Fibroblast of mammary gland (primary cell): ENCODE results near the gene CACNA1C.
A peak's percentile ranks its signal among the peaks of the same experiment; 100 is the strongest.

Experiments used
- DNase-seq: peaks from one replicate; pipeline ENCODE4 v3.0.0-alpha.2; 2010; ENCODE audit warnings: low read depth
- H3K4me3 ChIP-seq: 2 replicates; pipeline ENCODE4 v1.5.1; 2011; ENCODE audit warnings: low read depth, mild to moderate bottlenecking, low read length, moderate library complexity; ENCODE audit not compliant: control insufficient read depth
- CTCF ChIP-seq: conservative IDR thresholded peaks from 2 replicates; pipeline ENCODE4 v1.5.1; 2011; ENCODE audit warnings: low read depth, low read length, inconsistent platforms; ENCODE audit not compliant: control insufficient read depth, insufficient read depth

The CACNA1C gene

GRCh38 chr12:2378835-2379330 is 326.1 kb downstream of the CACNA1C start:
- no peak for TF ChIP-seq CTCF
- H3K4me3 ChIP-seq: no peak overlapping the region
- DNase-seq: no peak

GRCh38 chr12:2380946-2381345 is 328.2 kb downstream of the CACNA1C start:
- no peak overlapping the region for H3K4me3 ChIP-seq
- TF ChIP-seq CTCF: no peak
- no peak for DNase-seq

GRCh38 chr12:2382370-2383155 is 329.8 kb downstream of the CACNA1C start:
- H3K4me3 ChIP-seq: no peak overlapping the region
- no peak for TF ChIP-seq CTCF
- DNase-seq: peak; percentile 67

- no peak overlapping the region for H3K4me3 ChIP-seq
- no peak for TF ChIP-seq CTCF
- DNase-seq: peak; percentile 14
Measured at GRCh38 chr12:2383325-2384028, 330.7 kb downstream of the CACNA1C start.

GRCh38 chr12:2384029-2384386 is 331.2 kb downstream of the CACNA1C start:
- no peak overlapping the region for H3K4me3 ChIP-seq
- peak; percentile 51 for DNase-seq
- no peak for TF ChIP-seq CTCF

GRCh38 chr12:2384533-2385351 is 332.0 kb downstream of the CACNA1C start:
- peak; percentile 90 for DNase-seq
- H3K4me3 ChIP-seq: peak overlapping the region; percentile 5
- TF ChIP-seq CTCF: peak; percentile 25
